Hematopoietic multipotent progenitor cell treated with erythropoietin and hydrocortisone succinate and interleukin-3 and kit ligand, for 6 days (in vitro differentiated cells): ENCODE data around the gene PTP4A2.

Source experiments
- DNase-seq: peaks from one replicate; pipeline ENCODE4 v3.0.0-alpha.2; 2015

Gene PTP4A2

GRCh38 chr1:31857863-31858262, 80.3 kb downstream of the PTP4A2 start:
- no peak for DNase-seq
